ENCODE data around the gene TNFRSF6B.
A peak's percentile ranks its signal among the peaks of the same experiment; 100 is the strongest.

TNFRSF6B gene

DNA sequence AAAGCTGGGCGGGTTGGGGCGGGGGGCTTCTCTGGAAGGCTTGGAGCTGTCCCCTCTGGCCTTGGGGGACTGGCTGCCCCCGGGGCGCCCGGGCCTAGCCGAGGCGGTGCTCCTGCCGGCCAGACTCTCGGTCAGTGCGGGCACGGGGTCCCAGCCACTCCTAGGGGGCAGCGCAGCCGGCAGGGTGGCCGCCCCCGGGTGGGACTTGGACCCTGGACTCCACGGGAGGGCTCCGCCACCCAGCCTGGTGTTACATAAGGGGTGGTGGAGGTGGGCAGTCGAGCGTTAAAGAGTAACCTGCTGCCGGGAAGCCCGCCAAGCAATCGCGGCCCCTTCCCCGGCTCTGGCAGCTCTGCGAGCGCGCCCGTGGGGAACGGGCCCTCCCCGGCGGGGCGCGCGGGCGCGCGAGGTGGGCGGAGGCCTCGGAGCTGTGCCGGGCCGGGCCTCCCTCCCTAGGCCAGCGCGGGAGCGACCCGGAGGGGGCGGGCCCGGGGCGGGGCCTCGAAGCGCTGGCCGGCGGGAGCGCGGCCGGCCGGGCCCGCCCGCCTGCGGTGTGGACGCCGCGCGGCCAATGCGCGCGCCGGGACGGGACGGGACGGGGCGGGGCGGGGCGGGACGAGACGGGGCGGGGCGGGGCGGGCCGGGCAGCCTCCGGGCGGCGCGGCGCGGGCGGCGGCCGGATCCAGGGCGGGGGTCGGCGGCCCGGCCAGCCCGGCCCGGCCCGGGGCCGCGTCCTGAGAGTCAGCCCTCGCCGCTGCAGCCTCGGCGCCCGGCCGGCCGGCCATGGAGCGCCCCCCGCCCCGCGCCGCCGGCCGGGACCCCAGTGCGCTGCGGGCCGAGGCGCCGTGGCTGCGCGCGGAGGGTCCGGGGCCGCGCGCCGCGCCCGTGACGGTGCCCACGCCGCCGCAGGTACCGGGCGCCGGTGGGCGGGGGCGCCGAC, 42.9 kb downstream of the TNFRSF6B start, which contains the start of gene SLC2A4RG:
TSS of gene SLC2A4RG (plus strand) at position 647 of the 940 bp plus-strand sequence. CDS start at position 784, 137 bp downstream.
- DNase-seq (ENCODE audit: low spot score), result peak; percentile 80

- peak; percentile 52 for DNase-seq (ENCODE audit: low spot score)
These were observed 43.7 kb downstream of the TNFRSF6B start for GRCh38 chr20:63740070-63740626.

DNA sequence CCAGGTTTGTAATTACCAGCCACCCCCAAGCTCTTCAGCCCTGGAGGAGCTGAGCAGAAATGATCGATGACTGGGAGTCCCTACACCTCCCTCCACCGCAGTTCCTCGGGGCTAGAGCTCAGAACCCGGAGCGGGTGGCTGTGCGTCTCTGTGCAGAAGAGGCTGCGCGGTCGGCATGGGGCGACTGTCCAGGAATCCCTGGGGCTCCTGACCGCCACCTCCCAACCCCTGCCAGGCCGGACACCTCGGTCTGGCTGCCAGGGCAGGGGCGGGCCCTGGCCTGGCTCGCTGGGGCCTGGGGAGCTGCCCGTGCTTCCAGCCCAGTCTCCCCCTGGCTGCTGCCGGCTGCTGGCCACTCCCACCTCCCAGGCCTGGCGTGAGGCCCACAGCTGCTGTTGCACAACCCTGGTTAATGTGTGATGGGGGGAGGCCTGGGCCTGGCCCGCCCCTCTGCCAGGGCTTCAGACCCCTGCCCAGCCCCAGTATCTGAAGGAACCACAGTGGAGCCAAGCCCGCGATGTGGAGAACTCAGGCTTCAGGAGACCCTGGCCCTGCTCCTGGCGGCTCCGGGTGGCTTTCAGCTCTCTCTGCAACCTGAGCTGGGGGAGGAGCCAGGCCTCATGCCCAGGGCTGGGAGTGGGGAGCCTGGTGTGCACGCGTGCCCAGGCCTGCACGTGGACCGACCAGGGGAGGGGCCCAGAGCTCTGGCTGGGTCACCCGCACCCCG, 44.3 kb downstream of the TNFRSF6B start:
- DNase-seq (ENCODE audit: low spot score), result peak; percentile 36

- DNase-seq (ENCODE audit: low spot score), result no peak
These were observed 44.9 kb downstream of the TNFRSF6B start for GRCh38 chr20:63741354-63741675.

DNA sequence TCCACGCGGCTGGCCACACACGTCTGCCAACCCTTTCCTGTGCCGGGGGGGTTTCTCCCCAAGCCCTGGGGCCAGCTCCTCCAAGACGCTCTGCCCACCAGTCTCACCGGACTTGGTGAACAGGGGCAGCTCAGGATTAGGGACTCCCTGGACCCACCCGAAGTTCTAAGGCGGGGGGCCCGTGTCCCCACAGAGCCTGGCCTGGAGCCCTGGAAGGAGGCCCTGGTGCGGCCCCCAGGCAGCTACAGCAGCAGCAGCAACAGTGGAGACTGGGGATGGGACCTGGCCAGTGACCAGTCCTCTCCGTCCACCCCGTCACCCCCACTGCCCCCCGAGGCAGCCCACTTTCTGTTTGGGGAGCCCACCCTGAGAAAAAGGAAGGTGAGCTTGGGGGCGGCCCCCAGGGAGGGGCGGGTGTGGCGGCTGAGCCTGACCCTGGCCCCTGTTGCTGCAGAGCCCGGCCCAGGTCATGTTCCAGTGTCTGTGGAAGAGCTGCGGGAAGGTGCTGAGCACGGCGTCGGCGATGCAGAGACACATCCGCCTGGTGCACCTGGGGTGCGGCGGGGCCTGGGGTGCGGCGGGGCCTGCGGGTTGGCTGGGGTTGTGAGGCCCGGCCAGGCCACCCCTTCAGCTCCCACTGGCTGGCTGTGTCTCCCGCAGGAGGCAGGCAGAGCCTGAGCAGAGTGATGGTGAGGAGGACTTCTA, 45.4 kb downstream of the TNFRSF6B start:
- no peak for DNase-seq (ENCODE audit: low spot score)

- no peak for DNase-seq (ENCODE audit: low spot score)
These were observed 46.1 kb downstream of the TNFRSF6B start for GRCh38 chr20:63742381-63743024.

- no peak for DNase-seq (ENCODE audit: low spot score)
These were observed 46.9 kb downstream of the TNFRSF6B start for GRCh38 chr20:63743210-63743970.

DNA sequence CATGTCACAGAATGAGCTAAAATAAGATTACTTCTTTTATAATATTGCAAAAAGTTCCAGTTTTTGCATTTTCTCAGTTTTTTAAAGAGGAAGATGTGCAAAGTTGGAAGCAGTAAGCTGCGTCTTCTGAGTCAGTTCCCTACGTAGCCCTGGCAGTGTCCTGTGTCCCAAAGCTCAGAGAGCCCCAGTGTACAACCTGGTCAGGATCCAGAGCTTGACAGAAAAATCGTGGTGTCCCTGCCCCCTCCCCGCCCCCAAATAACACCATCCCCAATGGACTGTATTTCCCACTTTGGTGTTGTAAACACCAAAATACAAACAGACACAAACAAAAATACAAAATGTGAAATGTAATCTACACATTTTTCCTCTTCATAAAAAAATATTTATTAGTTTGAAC, 47.7 kb downstream of the TNFRSF6B start:
- no peak for DNase-seq (ENCODE audit: low spot score)

DNA sequence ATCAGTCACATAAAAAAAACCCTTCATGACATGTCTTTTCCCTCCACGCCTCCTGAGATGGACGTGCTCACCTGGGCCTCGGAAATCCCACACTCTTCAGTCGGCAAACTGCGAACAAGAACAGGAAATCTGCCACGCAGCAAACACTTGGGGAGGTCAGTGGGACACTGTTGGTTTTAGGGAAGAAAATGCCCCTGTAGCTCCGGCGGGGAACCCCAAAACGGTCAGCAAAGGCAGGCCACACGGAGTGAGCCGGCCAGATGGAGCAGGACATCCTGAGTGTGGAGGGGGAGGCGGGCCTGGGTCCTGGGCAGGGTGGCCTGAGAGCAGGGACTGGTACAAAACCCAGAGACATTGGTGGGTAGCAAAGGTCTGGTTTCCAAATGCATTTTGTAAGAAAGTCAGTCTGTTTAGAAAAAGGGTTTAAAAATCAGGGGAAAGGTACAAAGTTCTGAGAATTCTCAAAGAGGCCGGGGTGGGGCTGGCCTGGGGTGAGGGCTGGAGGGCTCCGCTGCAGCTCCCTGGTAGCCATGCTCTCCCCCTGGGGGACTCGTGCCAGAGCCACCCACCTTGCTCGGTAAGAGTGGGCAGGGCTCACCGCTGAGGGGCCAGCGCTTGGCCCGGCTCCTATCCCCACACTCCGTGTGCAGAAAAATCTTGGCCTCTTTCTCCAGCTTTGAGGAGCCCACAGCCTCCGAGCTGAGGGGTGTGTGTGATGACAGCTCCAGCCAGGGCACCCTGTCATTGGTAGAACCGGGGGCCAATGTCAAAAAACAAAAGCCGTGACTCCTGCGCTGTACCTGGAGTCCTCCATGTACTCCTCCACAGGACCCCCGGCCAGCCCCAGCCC, 48.3 kb downstream of the TNFRSF6B start:
- DNase-seq (ENCODE audit: low spot score), result no peak

DNA sequence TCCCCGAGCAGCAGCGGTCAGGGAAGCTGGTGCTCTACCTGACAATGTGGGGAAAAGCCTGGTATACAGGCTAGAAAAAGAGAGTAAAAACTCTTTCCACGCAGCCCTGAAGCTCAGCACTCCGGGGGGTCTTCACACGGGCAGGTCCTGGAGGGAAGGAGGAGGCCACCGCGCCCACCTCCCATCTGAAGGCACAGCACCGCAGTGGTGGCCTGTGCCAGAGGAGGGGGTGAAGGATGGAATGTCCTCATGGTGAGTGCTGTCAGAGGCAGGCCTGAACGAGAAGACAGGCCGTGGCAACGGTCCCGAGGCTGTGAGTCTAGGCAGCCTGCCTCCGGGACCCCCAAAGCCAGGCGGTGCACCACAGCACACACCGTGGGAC, 49.0 kb downstream of the TNFRSF6B start:
- DNase-seq (ENCODE audit: low spot score), result no peak

DNA sequence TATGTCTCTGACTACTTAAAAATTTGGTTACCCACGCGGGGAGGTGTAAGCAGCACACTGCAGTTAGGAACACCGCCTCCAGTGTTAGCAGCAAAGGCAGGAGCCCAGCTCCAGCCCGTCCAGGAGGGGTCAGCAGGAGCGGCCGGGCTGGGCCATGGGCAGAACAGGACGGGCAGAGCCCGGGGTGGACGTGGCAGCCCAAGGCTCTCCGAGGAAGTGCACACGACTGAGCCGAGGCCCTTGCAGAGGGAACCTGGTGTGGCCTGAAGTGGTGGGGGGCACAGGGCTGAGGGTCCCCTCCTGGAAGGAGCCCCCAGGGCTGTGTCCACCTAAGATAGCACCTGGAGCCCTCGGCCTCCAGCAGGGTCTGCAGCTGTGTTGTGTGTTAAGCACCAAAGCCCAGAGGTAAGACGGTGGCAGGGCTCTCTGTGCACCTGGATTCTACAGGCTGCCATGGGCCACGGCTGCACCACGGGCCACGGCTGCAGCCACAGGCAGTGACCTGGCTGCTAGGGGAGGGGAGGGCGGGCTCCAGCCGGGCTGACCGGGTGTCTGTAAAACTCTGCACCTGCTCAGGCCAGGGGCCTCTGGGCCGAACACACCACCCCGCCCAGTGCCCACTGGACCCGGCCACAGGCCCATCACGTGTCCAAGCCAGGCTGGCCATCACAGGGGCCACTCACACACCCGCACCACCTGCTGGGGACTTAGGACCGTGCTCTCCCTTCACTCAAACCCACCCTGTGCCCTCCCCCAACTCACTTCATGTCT, 49.7 kb downstream of the TNFRSF6B start:
- DNase-seq (ENCODE audit: low spot score), result no peak

DNA sequence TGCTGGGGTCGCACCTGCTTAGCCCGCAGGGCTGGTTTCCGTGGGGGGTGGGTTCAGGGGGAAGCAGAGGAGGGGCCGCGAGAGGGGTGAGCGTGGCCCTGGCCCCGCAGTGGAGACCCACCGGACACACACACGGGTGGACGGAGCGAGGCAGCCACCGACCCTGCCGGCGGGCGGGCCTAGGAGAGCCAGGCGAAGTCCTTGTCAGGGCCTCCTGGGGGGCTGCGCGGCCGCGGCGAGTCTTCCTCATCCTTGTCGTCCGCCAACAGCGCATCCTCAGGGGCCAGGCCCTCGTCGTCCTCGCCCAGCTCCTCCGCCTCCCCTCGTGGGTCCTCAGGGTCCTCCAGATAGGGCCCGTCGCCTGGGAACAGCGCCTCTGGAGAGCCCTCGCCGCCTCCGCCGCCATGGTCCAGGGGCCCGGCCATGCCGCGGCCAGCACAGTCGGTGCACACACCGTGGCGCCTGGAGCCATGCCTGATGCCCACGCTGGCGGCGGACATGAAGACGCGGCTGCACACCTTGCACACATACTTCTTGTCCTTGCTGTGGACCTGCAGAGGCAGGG, 50.4 kb downstream of the TNFRSF6B start:
- no peak for DNase-seq (ENCODE audit: low spot score)

GRCh38 chr20:63747622-63748069, 51.2 kb downstream of the TNFRSF6B start:
- no peak for DNase-seq (ENCODE audit: low spot score)

Data from hematopoietic multipotent progenitor cell treated with erythropoietin and hydrocortisone succinate and interleukin-3 and kit ligand, for 17 days (in vitro differentiated cells).